ENCODE data around the gene BMI1. TPM values are rescaled to one million over a fixed set of nuclear protein-coding genes. Genes with fewer than 3 reads are reported as not detected.

BMI1 gene
- total RNA-seq, 1 experiment from 2014 or later = 85.2 TPM

- Histone ChIP-seq H3K4me3 (ENCODE audit: low read depth, low read length, poor library complexity, severe bottlenecking) (no peak overlapping the region), H3K27ac (ENCODE audit: low read depth, low read length, poor library complexity, severe bottlenecking) (no peak overlapping the region), H3K27me3 (replicated peaks; ENCODE audit: insufficient read depth, low read depth, low read length, poor library complexity) (peaks cover 12% of the 10 kb centered on the region), H3K36me3 (ENCODE audit: insufficient read depth, low read length, poor library complexity, severe bottlenecking) (no peaks in the 10 kb centered on the region), H3K9me3 (ENCODE audit: low read depth, low read length, poor library complexity, severe bottlenecking) (no peaks in the 10 kb centered on the region), H3K4me1 (ENCODE audit: insufficient read depth, low read length, poor library complexity, severe bottlenecking) (peaks cover 33% of the 10 kb centered on the region)
- no TSS peak for BruUV-seq (replicated peaks)
- no peak for DNase-seq (ENCODE audit: low spot score)
- intact Hi-C loops (cut with micrococcal nuclease; ENCODE audit: unreplicated experiment) = loop anchor here (5.0 kb wide), 1 partner anchor 91 kb away; no protein-coding TSS in a partner anchor
- ChIA-PET CTCF (no interaction called here), POLR2A (ENCODE audit: low non-redundant PET) (no interaction called here)
- no peak for TF ChIP-seq EZH2 (IDR thresholded peaks at IDR 0.05; ENCODE audit: borderline replicate concordance, low read depth, low read length, poor library complexity, severe bottlenecking)
- no peak for TF ChIP-seq CTCF (conservative IDR thresholded peaks at IDR 0.05; ENCODE audit: low read depth, low read length)
Observed at GRCh38 chr10:22318772-22319171, 2.1 kb upstream of the BMI1 start.

GRCh38 chr10:22319547-22319979 is 1.3 kb upstream of the BMI1 start:
- Histone ChIP-seq H3K27me3 (replicated peaks; ENCODE audit: insufficient read depth, low read depth, low read length, poor library complexity) (peaks cover 12% of the 10 kb centered on the region), H3K4me3 (ENCODE audit: low read depth, low read length, poor library complexity, severe bottlenecking) (peak overlapping the region; percentile 42), H3K9me3 (ENCODE audit: low read depth, low read length, poor library complexity, severe bottlenecking) (no peaks in the 10 kb centered on the region), H3K36me3 (ENCODE audit: insufficient read depth, low read length, poor library complexity, severe bottlenecking) (no peaks in the 10 kb centered on the region), H3K27ac (ENCODE audit: low read depth, low read length, poor library complexity, severe bottlenecking) (peak overlapping the region; percentile 67), H3K4me1 (ENCODE audit: insufficient read depth, low read length, poor library complexity, severe bottlenecking) (peaks cover 41% of the 10 kb centered on the region)
- BruUV-seq (replicated peaks) = no TSS peak
- CTCF ChIA-PET = no interaction called here
- POLR2A ChIA-PET (ENCODE audit: low non-redundant PET) = interaction anchor here (0.6 kb wide), 1 partner anchor 639 kb away, joined by 3 read pairs; no protein-coding TSS in a partner anchor
- DNase-seq (ENCODE audit: low spot score) = no peak
- intact Hi-C loops (cut with micrococcal nuclease; ENCODE audit: unreplicated experiment) = loop anchor here (5.0 kb wide), 1 partner anchor 92 kb away; no protein-coding TSS in a partner anchor
- TF ChIP-seq EZH2 (IDR thresholded peaks at IDR 0.05; ENCODE audit: borderline replicate concordance, low read depth, low read length, poor library complexity, severe bottlenecking) (no peak), CTCF (conservative IDR thresholded peaks at IDR 0.05; ENCODE audit: low read depth, low read length) (no peak)

GRCh38 chr10:22319980-22320558 is 830 bp upstream of the BMI1 start:
- no peak for DNase-seq (ENCODE audit: low spot score)
- Histone ChIP-seq H3K9me3 (ENCODE audit: low read depth, low read length, poor library complexity, severe bottlenecking) (no peaks in the 10 kb centered on the region), H3K27ac (ENCODE audit: low read depth, low read length, poor library complexity, severe bottlenecking) (peak overlapping the region; percentile 67), H3K27me3 (replicated peaks; ENCODE audit: insufficient read depth, low read depth, low read length, poor library complexity) (peaks cover 12% of the 10 kb centered on the region), H3K36me3 (ENCODE audit: insufficient read depth, low read length, poor library complexity, severe bottlenecking) (no peaks in the 10 kb centered on the region), H3K4me1 (ENCODE audit: insufficient read depth, low read length, poor library complexity, severe bottlenecking) (peaks cover 40% of the 10 kb centered on the region), H3K4me3 (ENCODE audit: low read depth, low read length, poor library complexity, severe bottlenecking) (peak overlapping the region; percentile 42)
- TSS peak; percentile 30 for BruUV-seq (replicated peaks)
- ChIA-PET POLR2A (ENCODE audit: low non-redundant PET) (interaction anchor here (0.6 kb wide), 1 partner anchor 640 kb away, joined by 3 read pairs; no protein-coding TSS in a partner anchor), CTCF (no interaction called here)
- intact Hi-C loops (cut with micrococcal nuclease; ENCODE audit: unreplicated experiment) = loop anchor here (2.0 to 10.0 kb wide), 4 partner anchors 93 to 825 kb away; no protein-coding TSS in a partner anchor
- TF ChIP-seq EZH2 (IDR thresholded peaks at IDR 0.05; ENCODE audit: borderline replicate concordance, low read depth, low read length, poor library complexity, severe bottlenecking) (no peak), CTCF (conservative IDR thresholded peaks at IDR 0.05; ENCODE audit: low read depth, low read length) (no peak)

All from A673 (cell line).